Tibial nerve (tissue), 4 donors: Measurements from ENCODE around the gene OR52L1. TPM values are rescaled to one million over a fixed set of nuclear protein-coding genes. Genes with fewer than 3 reads are reported as not detected.

Source experiments
- DNase-seq, 2 donors: peaks; one replicate each; pipeline ENCODE4 v3.0.0-alpha.2; 2019; ENCODE audit warnings: low spot score in 2 of 2
- H3K27ac ChIP-seq, 4 donors: fragments of 200-600 bp; sonication (generic) in 3 of 4; one replicate each; pipeline ENCODE4 v1.5.1; 2017 to 2019; ENCODE audit warnings: mild to moderate bottlenecking in 1 of 4
- H3K27me3 ChIP-seq, 2 donors: fragments of 200-600 bp; sonication (generic) in 1 of 2; one replicate each; pipeline versions ENCODE4 v1.5.1 to v1.6.0; 2017 to 2019
- H3K36me3 ChIP-seq, 3 donors: fragments of 200-600 bp; sonication (generic); one replicate each; pipeline ENCODE4 v1.5.1; 2018 to 2019
- H3K4me1 ChIP-seq, 4 donors: fragments of 200-600 bp; sonication (generic) in 3 of 4; one replicate each; pipeline ENCODE4 v1.5.1; 2017 to 2019
- H3K4me3 ChIP-seq, 4 donors: fragments of 200-600 bp; sonication (generic) in 3 of 4; one replicate each; pipeline ENCODE4 v1.5.1; 2017 to 2019; ENCODE audit warnings: mild to moderate bottlenecking in 1 of 4, moderate library complexity in 1 of 4
- H3K9me3 ChIP-seq, 4 donors: fragments of 200-600 bp; sonication (generic) in 3 of 4; one replicate each; pipeline ENCODE4 v1.5.1; 2017 to 2019
- CTCF ChIP-seq, 5 experiments: fragments of 200-600 bp in 3 of 5; fragments of 450-650 bp in 2 of 5; sonication (generic) in 3 of 5; IDR thresholded peaks; one replicate each; pipeline ENCODE4 v1.5.1; 2016 to 2019; ENCODE audit warnings: antibody characterized with exemption in 5 of 5, mild to moderate bottlenecking in 3 of 5, moderate library complexity in 2 of 5
- EP300 ChIP-seq, 2 donors: sonication (generic); formaldehyde crosslinking; IDR thresholded peaks; one replicate each; pipeline ENCODE4 v1.6.1; 2017; ENCODE audit warnings: antibody characterized with exemption in 2 of 2, mild to moderate bottlenecking in 1 of 2
- POLR2A ChIP-seq, 2 donors: fragments of 450-650 bp; IDR thresholded peaks; one replicate each; pipeline ENCODE4 v1.6.1; 2017; ENCODE audit warnings: antibody characterized with exemption in 2 of 2, mild to moderate bottlenecking in 2 of 2, moderate library complexity in 2 of 2
- WGBS, 2 donors: methylation state at CpG; one replicate each; pipeline ENCODE4 v1.1.5; 2018; 5-methylcytosine and 5-hydroxymethylcytosine counted together
- small RNA-seq: library from RNA; depleted of rRNA; stranded (forward); fragments of <200 nt; gene quantifications from one replicate; pipeline ENCODE3, GENCODE V24; 2016
- total RNA-seq, 4 donors: library from RNA; depleted of rRNA; stranded (reverse); fragments of >200 nt; gene quantifications; one replicate each; pipeline ENCODE4 v1.1.0, GENCODE V29; 2016

Gene OR52L1
- total RNA-seq, 4 donors from 2014 or later, result not detected

GRCh38 chr11:5941951-5942350 lies 44.8 kb downstream of the OR52L1 start, which contains the start of gene OR56A3:
TSS of gene OR56A3 (plus strand) at chr11:5942251. CDS start at chr11:5947347, 5,096 bp downstream.
- Histone ChIP-seq H3K4me3 (no peak within 1 kb of the TSS), H3K4me1 (no peaks in the 10 kb centered on the region), H3K27ac (no peak within 1 kb of the TSS), H3K27me3 (no peaks in the 10 kb centered on the region), H3K36me3 (no peaks in the 10 kb centered on the region), H3K9me3 (peaks cover 0 to 7% (median 0%) of the 10 kb centered on the region in 4 donors)
- WGBS, 2 donors, result 71 to 78% methylated on average over 3 of the region's 3 CpGs
- DNase-seq, result no peak
- TF ChIP-seq EP300 (IDR thresholded peaks at IDR 0.05) (no peak), CTCF (IDR thresholded peaks at IDR 0.05) (no peak), POLR2A (IDR thresholded peaks at IDR 0.05) (no peak)

GRCh38 chr11:5940748-5941147 lies 46.0 kb downstream of the OR52L1 start:
- peaks cover 0 to 7% (median 0%) of the 10 kb centered on the region in 4 donors for H3K9me3 ChIP-seq
- 93 to 97% methylated on average over 2 of the region's 2 CpGs for WGBS, 2 donors
- H3K27ac ChIP-seq, result no peak overlapping the region
- no peak for TF ChIP-seq CTCF (IDR thresholded peaks at IDR 0.05)
- TF ChIP-seq EP300 (IDR thresholded peaks at IDR 0.05), result no peak
- TF ChIP-seq POLR2A (IDR thresholded peaks at IDR 0.05), result no peak
- DNase-seq, result no peak
- no peaks in the 10 kb centered on the region for H3K4me1 ChIP-seq
- no peaks in the 10 kb centered on the region for H3K27me3 ChIP-seq
- no peaks in the 10 kb centered on the region for H3K36me3 ChIP-seq
- no peak overlapping the region for H3K4me3 ChIP-seq

- no peak for DNase-seq
- TF ChIP-seq CTCF (IDR thresholded peaks at IDR 0.05) (no peak), POLR2A (IDR thresholded peaks at IDR 0.05) (no peak), EP300 (IDR thresholded peaks at IDR 0.05) (no peak)
- Histone ChIP-seq H3K27me3 (no peaks in the 10 kb centered on the region), H3K27ac (no peak overlapping the region), H3K9me3 (peaks cover 0 to 7% (median 0%) of the 10 kb centered on the region in 4 donors), H3K4me3 (no peak overlapping the region), H3K4me1 (no peaks in the 10 kb centered on the region), H3K36me3 (no peaks in the 10 kb centered on the region)
- WGBS, 2 donors, result 79 to 86% methylated on average over 21 of the region's 21 CpGs
These were observed 48.2 kb downstream of the OR52L1 start for GRCh38 chr11:5938603-5938965.

GRCh38 chr11:5937868-5938602 lies 48.8 kb downstream of the OR52L1 start:
- Histone ChIP-seq H3K27ac (no peak overlapping the region), H3K4me1 (no peaks in the 10 kb centered on the region), H3K36me3 (no peaks in the 10 kb centered on the region), H3K4me3 (no peak overlapping the region), H3K9me3 (peaks cover 0 to 7% (median 0%) of the 10 kb centered on the region in 4 donors), H3K27me3 (no peaks in the 10 kb centered on the region)
- no peak for DNase-seq
- no peak for TF ChIP-seq POLR2A (IDR thresholded peaks at IDR 0.05)
- TF ChIP-seq EP300 (IDR thresholded peaks at IDR 0.05), result no peak
- no peak for TF ChIP-seq CTCF (IDR thresholded peaks at IDR 0.05)
- 92 to 96% methylated on average over 39 of the region's 39 CpGs for WGBS, 2 donors

Small RNA genes within 50 kb of the gene (small RNA-seq; reads per million reads assigned to genes)
- not detected for gene RNA5SP329

Other genes with a start within 250 kb of the OR52L1 start
- under 1 TPM in 2 of 4 donors, not detected in 2; 0.44 to 0.98 TPM for gene OR52N4, start 232.7 kb downstream of the OR52L1 start, total RNA-seq
- not detected for gene OR52N5, start 203.6 kb downstream of the OR52L1 start, total RNA-seq
- gene OR52N1, start 195.7 kb downstream of the OR52L1 start, total RNA-seq, result under 1 TPM in 1 of 4 donors, not detected in 3; 0.30 TPM
- gene OR52N2, start 178.1 kb downstream of the OR52L1 start, total RNA-seq, result not detected
- not detected for gene OR52E6, start 145.1 kb downstream of the OR52L1 start, total RNA-seq
- gene OR52E8, start 129.3 kb downstream of the OR52L1 start, total RNA-seq, result not detected
- gene OR52E4, start 106.4 kb downstream of the OR52L1 start, total RNA-seq, result not detected
- not detected for gene OR52E5, start 93.8 kb downstream of the OR52L1 start, total RNA-seq
- not detected for gene OR56A3, start 44.7 kb downstream of the OR52L1 start, total RNA-seq
- not detected for gene OR56A5, start 18.5 kb downstream of the OR52L1 start, total RNA-seq
- not detected for gene OR56A4, start 20.0 kb upstream of the OR52L1 start, total RNA-seq
- not detected for gene OR56A1, start 43.8 kb upstream of the OR52L1 start, total RNA-seq
- not detected for gene OR56B4, start 120.7 kb upstream of the OR52L1 start, total RNA-seq
- gene OR52B2, start 183.3 kb upstream of the OR52L1 start, total RNA-seq, result 1 to 10 TPM in 1 of 4 donors, not detected in 3; 1.2 TPM
- gene OR52W1, start 212.2 kb upstream of the OR52L1 start, total RNA-seq, result not detected
- not detected for gene C11orf42, start 218.6 kb upstream of the OR52L1 start, total RNA-seq
- gene FHIP1B, start 247.7 kb upstream of the OR52L1 start, total RNA-seq, result 100 to 1,000 TPM in 1 of 4 donors, 10 to 100 TPM in 3; 30.4 to 144 (median 56.4) TPM